Hypothalamus (tissue), 51 donors: ENCODE data around the gene SEC31B.

Experiments used
- DNase-seq, 51 donors: peaks; one replicate each; lab custom pipeline; 2025; lab: John Stamatoyannopoulos, UW

Gene SEC31B

GRCh38 chr10:100531761-100532160 is 12.1 kb upstream of the SEC31B start:
- DNase-seq: no peak

GRCh38 chr10:100529475-100530298 is 10.0 kb upstream of the SEC31B start, which contains the start of gene NDUFB8:
TSS of gene NDUFB8 (minus strand) at chr10:100529871. CDS start at chr10:100529851, 20 bp downstream.
- peak; percentile 42 to 95 (median 82) for DNase-seq

DNA sequence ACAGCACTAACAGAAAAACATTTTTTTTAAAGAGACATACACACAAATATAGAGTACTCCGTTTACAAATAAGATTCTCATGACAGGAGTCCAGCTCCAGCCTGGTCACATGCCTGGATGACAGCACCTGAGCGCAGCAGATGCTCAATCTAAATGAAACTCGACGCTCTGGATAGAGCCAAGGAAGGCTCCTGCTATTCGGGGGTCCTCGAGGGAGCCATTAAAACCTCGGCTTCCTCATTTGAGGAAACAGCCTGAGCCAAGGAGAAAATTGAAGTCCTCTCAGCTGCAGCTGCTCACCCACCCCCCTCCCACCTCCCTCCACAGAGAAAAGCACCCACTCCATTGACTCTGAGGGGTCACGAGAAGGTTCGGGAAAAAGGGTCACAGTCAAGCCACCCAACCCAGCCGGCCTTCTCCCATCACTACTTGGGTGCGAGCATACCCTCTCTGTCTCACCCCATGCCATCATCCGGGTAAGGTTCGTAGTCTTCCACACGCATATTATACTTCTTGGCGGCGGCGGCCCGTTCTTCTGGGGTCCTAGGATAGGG is 9.3 kb upstream of the SEC31B start:
- DNase-seq: peak in 6 of 51 donors; percentile 2 to 33 (median 26)

DNA sequence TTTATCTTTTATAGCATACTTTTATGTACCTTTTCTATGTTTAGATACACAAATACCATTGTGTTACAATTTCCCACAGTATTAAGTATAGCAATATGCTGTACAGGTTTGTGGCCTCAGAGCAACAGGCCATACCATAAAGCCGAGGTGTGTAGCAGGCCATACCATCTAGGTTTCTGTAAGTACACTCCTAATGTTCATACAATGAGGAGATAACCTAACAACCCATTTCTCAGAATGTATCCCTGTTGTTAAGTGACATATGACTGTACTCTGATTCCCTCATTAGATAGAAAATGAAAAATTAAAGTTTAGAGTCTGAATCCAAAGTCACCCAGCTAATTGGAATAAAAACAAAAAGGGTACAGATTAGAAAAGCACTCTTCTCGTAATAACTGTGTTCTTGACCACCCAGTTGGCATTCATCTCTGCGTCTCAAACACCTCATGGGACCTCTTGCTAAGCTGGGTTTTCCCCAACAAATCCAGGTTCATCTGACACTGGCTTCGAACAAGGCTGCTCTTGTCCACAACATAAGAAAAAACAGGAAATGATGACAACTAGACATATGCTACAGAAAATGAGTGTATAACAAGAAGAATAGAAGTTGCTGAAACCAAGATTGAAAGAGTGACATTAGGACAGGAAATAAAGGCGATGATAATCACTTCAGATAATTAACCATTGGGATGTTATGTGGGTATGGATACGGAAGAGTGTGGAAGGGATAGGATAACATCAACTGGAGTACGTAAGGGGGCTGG is 8.6 kb upstream of the SEC31B start:
- no peak for DNase-seq

DNA sequence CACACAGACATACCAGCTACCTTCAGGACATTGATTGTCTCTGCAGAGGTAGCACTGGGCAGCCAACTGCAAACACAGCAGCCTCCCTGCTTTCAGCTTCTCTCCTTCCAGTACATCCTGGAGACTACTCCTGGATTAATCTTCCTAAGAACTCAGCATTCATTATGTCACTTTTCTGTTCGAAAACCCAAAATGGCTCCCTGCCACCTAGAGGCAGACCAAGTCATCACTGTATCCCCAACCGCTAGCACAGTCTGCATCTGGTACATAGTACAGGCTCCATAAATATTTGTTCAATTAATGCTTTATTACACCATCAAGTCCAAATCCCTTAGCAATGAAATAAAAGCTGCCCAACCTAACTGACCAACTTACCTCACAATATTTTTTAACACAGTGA is 5.0 kb upstream of the SEC31B start:
- no peak for DNase-seq

DNA sequence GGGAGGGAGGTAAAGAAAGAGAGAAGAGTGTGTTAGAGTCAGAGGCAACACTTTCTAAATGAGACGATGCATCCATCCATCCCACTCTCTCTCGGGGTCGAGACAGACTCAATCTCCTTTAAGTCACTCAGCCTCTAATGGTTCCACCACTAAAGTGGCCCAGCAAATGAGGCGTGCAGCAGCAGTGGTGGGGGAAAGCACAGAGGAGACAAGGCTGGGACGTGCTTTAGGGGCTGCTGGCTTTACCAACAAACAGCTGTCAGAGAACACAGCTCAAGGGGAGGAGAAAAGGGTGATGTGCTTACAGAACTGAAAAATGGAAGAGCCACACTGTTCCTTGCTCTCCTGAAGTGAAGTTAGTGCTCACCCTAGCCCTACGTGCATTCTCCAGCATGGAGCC is 4.5 kb upstream of the SEC31B start:
- no peak for DNase-seq

GRCh38 chr10:100522945-100523344 is 3.3 kb upstream of the SEC31B start:
- no peak for DNase-seq

DNA sequence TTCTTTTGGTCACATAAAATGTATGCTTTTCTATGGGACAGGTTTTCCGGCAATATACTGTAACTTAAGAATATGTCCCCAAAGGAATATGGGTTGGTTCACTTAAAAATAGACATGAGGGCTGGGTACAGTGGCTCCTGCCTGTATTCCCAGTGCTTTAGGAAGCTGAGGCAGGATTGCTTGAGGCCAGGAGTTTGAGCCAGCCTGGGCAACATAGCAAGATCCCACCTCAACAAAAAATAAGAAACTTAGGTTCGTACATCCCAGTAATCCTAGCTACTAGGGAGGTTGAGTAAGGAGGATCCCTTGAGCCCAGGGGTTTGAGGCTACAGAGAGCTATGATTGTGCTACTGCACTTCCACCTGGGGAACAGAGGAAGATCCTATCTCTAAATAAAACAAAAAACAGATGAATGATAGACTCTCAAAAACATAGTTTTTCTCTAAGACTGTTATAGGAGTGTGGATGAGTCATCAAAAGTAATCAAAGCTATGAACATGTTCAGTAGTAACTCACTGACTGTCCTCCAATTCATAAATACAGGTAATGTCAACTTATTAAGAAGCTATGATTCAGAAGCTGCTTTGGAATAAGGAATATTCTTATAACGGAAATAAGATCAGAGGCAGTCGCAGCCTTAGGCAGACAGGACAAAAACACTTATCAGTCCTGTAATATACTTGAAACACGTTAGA is 2.6 kb upstream of the SEC31B start:
- no peak for DNase-seq

DNA sequence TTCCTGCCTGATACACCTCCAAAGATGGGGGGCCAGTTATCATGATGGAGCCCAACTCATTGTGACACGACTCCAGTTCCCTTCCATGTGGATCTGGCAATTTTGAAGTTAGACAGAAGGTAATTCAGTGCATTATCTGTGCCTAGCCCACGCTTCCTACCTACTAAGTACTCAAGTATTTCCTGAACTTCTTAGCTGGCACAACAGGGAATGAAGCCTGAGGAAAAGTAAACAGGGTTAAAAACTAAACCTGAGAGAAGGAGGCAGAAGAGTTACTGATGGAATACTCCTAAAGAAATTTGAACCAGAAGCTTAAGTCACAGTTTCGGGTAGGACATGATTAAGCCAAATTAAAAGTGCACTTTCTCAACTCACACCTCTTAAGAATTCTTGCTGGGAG is 1.1 kb upstream of the SEC31B start:
- no peak for DNase-seq

GRCh38 chr10:100518761-100519241 is 860 bp downstream of the SEC31B start:
- DNase-seq: peak in 36 of 51 donors; percentile 3 to 65 (median 32)

GRCh38 chr10:100516847-100517246 is 2.8 kb downstream of the SEC31B start:
- no peak for DNase-seq

- no peak for DNase-seq
Measured at GRCh38 chr10:100515612-100516011, 4.0 kb downstream of the SEC31B start.

- no peak for DNase-seq
Measured at GRCh38 chr10:100510533-100511308, 8.9 kb downstream of the SEC31B start.

- no peak for DNase-seq
Measured at GRCh38 chr10:100509241-100509840, 10.3 kb downstream of the SEC31B start.

GRCh38 chr10:100508691-100509150 is 10.9 kb downstream of the SEC31B start:
- no peak for DNase-seq

DNA sequence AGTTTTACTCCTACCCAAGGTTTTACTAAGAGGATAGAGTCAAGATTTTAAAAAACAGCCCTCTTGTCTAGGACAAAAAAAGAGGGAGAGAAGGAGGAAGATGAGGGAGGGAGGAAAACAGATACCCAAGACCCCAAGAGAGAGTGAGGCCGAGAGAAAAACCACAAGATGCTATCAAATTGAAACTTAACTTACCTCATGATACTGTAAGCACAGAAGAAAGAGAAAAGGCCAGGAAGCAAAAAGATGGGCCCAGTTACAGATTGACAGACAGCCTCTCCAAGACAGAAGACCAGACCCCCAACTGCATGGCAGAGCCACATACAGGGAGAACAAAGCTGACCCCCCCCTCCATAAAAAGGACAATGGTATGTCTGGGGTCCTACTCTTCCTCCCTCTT is 11.4 kb downstream of the SEC31B start:
- DNase-seq: no peak

- no peak for DNase-seq
Measured at GRCh38 chr10:100507357-100507732, 12.3 kb downstream of the SEC31B start.

DNA sequence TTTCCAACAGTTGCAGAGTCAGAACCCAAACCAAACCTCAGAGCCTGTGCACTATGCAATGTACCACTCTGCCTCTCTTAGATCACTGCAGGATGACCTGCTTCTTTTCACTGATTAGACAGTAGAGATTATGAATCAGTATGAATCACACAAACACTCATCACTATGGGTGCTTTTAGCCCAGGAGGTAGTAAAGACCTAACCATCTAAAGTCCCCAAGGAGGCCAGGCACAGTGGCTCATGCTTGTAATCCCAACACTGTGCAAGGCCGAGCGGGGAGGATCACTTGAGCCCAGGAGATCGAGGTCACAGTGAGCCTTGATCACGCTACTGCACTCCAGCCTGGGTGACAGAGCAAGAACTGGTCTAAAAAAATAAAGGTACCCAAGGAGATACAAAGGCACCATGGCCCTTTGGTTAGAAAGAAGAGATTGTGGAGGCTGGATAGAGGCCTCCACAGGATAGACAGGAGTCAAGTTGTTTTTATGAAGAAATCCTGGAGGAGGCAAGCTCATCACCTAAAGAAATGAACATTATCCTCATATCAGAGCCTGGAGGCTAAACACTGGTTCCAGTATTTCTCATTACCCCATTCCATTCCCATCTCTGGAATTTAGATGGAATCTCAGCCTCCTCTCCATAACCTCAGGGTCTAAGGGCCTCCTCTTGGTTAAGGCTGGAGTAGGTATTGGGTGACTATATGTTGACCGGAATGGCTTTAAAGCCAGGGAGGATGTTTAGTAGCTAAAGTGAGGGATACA is 12.9 kb downstream of the SEC31B start:
- DNase-seq: no peak

DNA sequence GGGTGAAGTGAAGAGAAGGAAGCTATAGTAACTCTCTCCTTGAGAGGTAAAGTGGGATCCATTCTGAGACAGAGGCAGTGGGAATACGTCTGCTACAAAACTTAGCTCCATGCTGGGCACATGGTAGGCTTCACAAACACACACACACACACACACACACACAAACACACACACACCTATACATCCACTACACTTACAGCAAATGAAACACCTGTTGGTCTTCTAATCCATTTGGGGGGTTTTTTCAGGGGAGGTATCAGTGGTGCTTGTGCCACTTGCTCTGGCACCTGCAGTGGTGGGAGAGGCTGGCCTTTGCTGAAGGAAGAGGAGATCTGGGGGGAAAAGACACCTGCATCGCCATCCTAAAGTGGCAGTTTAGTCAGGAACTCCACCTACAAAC is 14.5 kb downstream of the SEC31B start:
- DNase-seq: no peak
